SH-SY5Y (cell line): Measurements from ENCODE around the gene C8A.

Source experiments
- GATA2 ChIP-seq: IDR thresholded peaks from 2 replicates; pipeline ENCODE4 v1.6.1; 2011; ENCODE audit warnings: mild to moderate bottlenecking, low read depth, low read length
- GATA3 ChIP-seq: IDR thresholded peaks from 2 replicates; pipeline ENCODE4 v1.6.1; 2011; ENCODE audit warnings: low read depth, mild to moderate bottlenecking, low read length, moderate library complexity

DNA sequence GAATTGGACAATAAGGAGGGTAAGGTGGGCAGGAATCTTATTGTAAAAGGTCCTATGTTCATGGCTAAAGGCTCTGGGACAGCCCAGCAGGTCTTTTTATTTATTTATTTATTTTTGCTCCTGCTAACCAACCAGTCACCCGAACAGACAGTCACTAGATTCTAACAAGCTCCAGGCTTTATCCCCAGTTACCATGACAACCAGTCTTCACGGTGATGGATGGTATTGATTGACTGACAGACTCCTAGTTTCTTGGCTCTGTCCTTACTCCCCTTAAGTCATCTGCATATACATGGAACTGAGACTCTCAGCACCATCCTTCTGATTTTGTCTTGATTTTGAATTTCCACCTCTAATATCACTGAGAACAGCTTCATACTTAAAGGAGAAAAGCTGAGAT, 44.3 kb downstream of the C8A start:
- no peak for TF ChIP-seq GATA2
- TF ChIP-seq GATA3, result no peak
